MCF 10A (cell line): Measurements from ENCODE around the gene G3BP2. TPM values are rescaled to one million over a fixed set of nuclear protein-coding genes. Genes with fewer than 3 reads are reported as not detected.

ENCODE experiments used
- BruUV-seq: library from RNA; stranded (reverse); fragments of 400-500 nt; replicated peaks from 2 replicates; lab custom pipeline; 2021; lab: Mats Ljungman, UMichigan
- CTCF ChIA-PET: fragments of 300-600 bp; sonication (Branson Sonifier 250); formaldehyde crosslinking; extraction: SDS; loops from one replicate; lab custom pipeline; 2021; ENCODE audit warnings: antibody characterized with exemption, inconsistent platforms; lab: Yijun Ruan, JAX
- POLR2A ChIA-PET: fragments of 300-600, 350-650 bp; sonication (Branson Sonifier 250); formaldehyde crosslinking; extraction: SDS; loops from one replicate; lab custom pipeline; 2020; ENCODE audit warnings: antibody characterized with exemption, inconsistent platforms; lab: Yijun Ruan, JAX
- DNase-seq: peaks from one replicate; pipeline ENCODE4 v3.0.0-alpha.2; 2018; ENCODE audit not compliant: unreplicated experiment
- H3K27ac Mint-ChIP-seq: one replicate; pipeline ENCODE4 v1.8.0; 2022; ENCODE audit warnings: mild to moderate bottlenecking, low read depth, mixed read lengths; ENCODE audit not compliant: unreplicated experiment
- H3K27me3 Mint-ChIP-seq: one replicate; pipeline ENCODE4 v1.8.0; 2022; ENCODE audit warnings: mixed read lengths; ENCODE audit not compliant: insufficient read depth, unreplicated experiment
- H3K36me3 Mint-ChIP-seq: one replicate; pipeline ENCODE4 v1.8.0; 2022; ENCODE audit warnings: mild to moderate bottlenecking, moderate library complexity, mixed read lengths; ENCODE audit not compliant: insufficient read depth, unreplicated experiment
- H3K4me1 Mint-ChIP-seq: one replicate; pipeline ENCODE4 v1.8.0; 2022; ENCODE audit warnings: mixed read lengths; ENCODE audit not compliant: insufficient read depth, unreplicated experiment
- H3K4me3 Mint-ChIP-seq: one replicate; pipeline ENCODE4 v1.8.0; 2022; ENCODE audit warnings: mild to moderate bottlenecking, moderate library complexity, mixed read lengths; ENCODE audit not compliant: unreplicated experiment
- H3K9me3 Mint-ChIP-seq: one replicate; pipeline ENCODE4 v1.8.0; 2022; ENCODE audit warnings: mixed read lengths; ENCODE audit not compliant: unreplicated experiment
- CTCF ChIP-seq: fragments of 200-600 bp; IDR thresholded peaks from one replicate; pipeline ENCODE4 v1.8.0; 2022; ENCODE audit warnings: antibody characterized with exemption, mild to moderate bottlenecking; ENCODE audit not compliant: unreplicated experiment
- intact Hi-C: fragments of 100-400 bp; cut with micrococcal nuclease; formaldehyde crosslinking; loops from 2 replicates; pipeline ENCODE4 v1.14.1; 2022
- total RNA-seq: library from RNA; stranded (reverse); gene quantifications from 2 replicates; pipeline ENCODE4 v1.2.3, GENCODE V29; 2022

Gene G3BP2
- total RNA-seq, 1 experiment from 2014 or later, result 179 TPM

GRCh38 chr4:75637827-75638226, 35.4 kb downstream of the G3BP2 start:
- no peaks in the 10 kb centered on the region for H3K27me3 Mint-ChIP-seq
- peaks cover 8% of the 10 kb centered on the region for H3K4me1 Mint-ChIP-seq
- ChIA-PET POLR2A (interaction anchor here (0.7 to 1.0 kb wide), 3 partner anchors 12 to 109 kb away, joined by 3 read pairs; partner anchors contain the start of gene USO1), CTCF (interaction anchor here (0.8 kb wide), 1 partner anchor 1098 kb away, joined by 4 read pairs; no protein-coding TSS in a partner anchor)
- no peak overlapping the region for H3K4me3 Mint-ChIP-seq
- no TSS peak for BruUV-seq
- intact Hi-C loops, result no loop called here
- H3K36me3 Mint-ChIP-seq, result peaks cover 34% of the 10 kb centered on the region
- H3K27ac Mint-ChIP-seq, result no peak overlapping the region
- no peak for DNase-seq
- H3K9me3 Mint-ChIP-seq, result no peaks in the 10 kb centered on the region
- TF ChIP-seq CTCF, result no peak

DNA sequence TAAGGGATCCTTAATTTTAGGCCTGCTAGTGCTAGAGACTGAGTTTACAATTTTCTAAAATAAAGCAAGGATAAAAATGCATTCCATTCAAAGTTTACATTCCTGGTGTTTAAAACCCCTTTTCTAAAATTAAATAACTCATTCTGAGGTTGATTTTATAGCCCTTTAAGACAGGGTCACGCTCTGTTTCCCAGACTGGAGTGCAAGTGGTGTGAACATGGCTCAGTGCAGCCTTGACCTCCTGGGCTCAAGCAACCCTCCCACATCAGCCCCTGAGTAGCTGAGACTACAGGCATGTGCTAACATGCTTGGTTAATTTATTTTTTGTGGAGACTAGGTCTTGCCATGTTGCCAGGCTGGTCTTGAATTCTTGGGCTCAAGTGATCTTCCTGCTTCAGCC, 36.0 kb downstream of the G3BP2 start:
- H3K4me1 Mint-ChIP-seq, result peaks cover 8% of the 10 kb centered on the region
- H3K27me3 Mint-ChIP-seq, result no peaks in the 10 kb centered on the region
- peaks cover 34% of the 10 kb centered on the region for H3K36me3 Mint-ChIP-seq
- no peak for DNase-seq
- no peak for TF ChIP-seq CTCF
- no peak overlapping the region for H3K4me3 Mint-ChIP-seq
- POLR2A ChIA-PET, result interaction anchor here (1.0 kb wide), 1 partner anchor 87 kb away, joined by 3 read pairs; the partner anchor contains the start of gene USO1
- BruUV-seq, result no TSS peak
- H3K9me3 Mint-ChIP-seq, result no peaks in the 10 kb centered on the region
- H3K27ac Mint-ChIP-seq, result no peak overlapping the region
- intact Hi-C loops, result no loop called here
- CTCF ChIA-PET, result interaction anchor here (0.8 to 1.2 kb wide), 2 partner anchors 17 to 1099 kb away, joined by 3 to 4 read pairs; no protein-coding TSS in a partner anchor

DNA sequence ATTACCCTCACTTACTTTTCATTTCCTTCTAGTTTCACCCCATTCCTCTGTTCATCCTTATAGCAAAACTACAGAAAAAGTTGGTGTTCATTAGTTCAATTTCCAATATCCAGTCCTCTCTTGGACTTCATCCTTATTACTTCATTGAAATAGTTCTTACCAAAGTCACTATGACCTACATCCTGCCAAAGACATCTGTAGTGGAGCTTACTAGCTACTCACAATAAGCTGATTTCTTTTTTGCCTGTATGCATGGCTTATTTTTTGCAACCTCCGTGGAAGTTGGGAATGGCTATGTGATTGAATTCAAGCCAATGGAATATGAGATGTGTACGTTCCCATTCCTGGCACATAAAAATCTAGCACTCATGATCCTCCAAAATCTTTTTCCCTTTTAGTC, 38.3 kb downstream of the G3BP2 start:
- POLR2A ChIA-PET, result interaction anchor here (0.6 kb wide), 2 partner anchors 762 to 888 kb away, joined by 3 to 4 read pairs; no protein-coding TSS in a partner anchor
- Mint-ChIP-seq H3K9me3 (no peaks in the 10 kb centered on the region), H3K36me3 (peaks cover 20% of the 10 kb centered on the region), H3K27ac (no peak overlapping the region), H3K27me3 (no peaks in the 10 kb centered on the region), H3K4me3 (no peak overlapping the region), H3K4me1 (peaks cover 8% of the 10 kb centered on the region)
- DNase-seq, result no peak
- BruUV-seq, result no TSS peak
- no peak for TF ChIP-seq CTCF
- CTCF ChIA-PET, result no interaction called here
- intact Hi-C loops, result no loop called here

GRCh38 chr4:75634281-75634680, 38.9 kb downstream of the G3BP2 start:
- Mint-ChIP-seq H3K4me1 (peaks cover 8% of the 10 kb centered on the region), H3K36me3 (peaks cover 13% of the 10 kb centered on the region), H3K27me3 (no peaks in the 10 kb centered on the region), H3K4me3 (no peak overlapping the region), H3K9me3 (no peaks in the 10 kb centered on the region), H3K27ac (no peak overlapping the region)
- BruUV-seq, result no TSS peak
- no peak for DNase-seq
- TF ChIP-seq CTCF, result no peak
- intact Hi-C loops, result no loop called here
- ChIA-PET POLR2A (interaction anchor here (0.6 kb wide), 1 partner anchor 888 kb away, joined by 4 read pairs; no protein-coding TSS in a partner anchor), CTCF (no interaction called here)
